Glomerular endothelial cell (primary cell): ENCODE measurements around the gene CHMP2A. TPM values are rescaled to one million over a fixed set of nuclear protein-coding genes. Genes with fewer than 3 reads are reported as not detected.
A peak's percentile ranks its signal among the peaks of the same experiment; 100 is the strongest.

Experiments
- DNase-seq: peaks from one replicate; pipeline ENCODE4 v3.0.0-alpha.2; 2011; ENCODE audit warnings: low read depth, low spot score; ENCODE audit errors: extremely low read depth
- total RNA-seq: library from RNA; depleted of rRNA; stranded (reverse); fragments of >200 nt; gene quantifications from 2 replicates; pipeline ENCODE4 v1.2.3, GENCODE V29; 2015

Gene CHMP2A
- total RNA-seq, 1 donor from 2014 or later, result 137 TPM

DNA sequence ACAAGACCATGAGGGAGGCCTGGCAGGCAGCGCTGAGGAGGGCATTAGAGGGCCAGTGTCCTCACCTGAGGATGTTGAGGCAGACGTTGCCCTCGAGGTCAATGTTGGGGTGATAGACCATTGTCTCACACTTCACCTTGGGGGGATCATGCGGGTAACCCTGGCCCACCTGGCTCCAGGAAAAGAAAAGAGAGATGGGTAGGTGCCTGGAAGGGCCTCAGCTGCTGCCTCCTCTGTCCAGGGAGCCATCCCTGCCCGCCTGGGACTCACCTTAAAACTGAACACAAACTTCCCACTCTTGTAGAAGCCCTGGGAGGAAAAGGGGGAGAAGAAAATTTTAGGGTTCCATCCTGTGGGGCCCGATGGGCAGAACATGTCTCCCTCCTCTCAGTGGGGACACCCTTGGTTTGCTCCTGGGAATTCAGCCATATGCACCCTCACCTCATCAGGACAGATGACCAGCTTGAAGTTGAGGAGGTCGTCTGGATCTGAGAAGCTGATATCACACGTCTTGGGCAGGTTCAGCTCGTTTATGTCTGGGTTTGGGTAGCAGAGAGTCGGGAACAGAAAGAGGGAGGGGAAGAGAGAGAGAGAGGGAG lies 1.8 kb upstream of the CHMP2A start:
- no peak for DNase-seq

DNA sequence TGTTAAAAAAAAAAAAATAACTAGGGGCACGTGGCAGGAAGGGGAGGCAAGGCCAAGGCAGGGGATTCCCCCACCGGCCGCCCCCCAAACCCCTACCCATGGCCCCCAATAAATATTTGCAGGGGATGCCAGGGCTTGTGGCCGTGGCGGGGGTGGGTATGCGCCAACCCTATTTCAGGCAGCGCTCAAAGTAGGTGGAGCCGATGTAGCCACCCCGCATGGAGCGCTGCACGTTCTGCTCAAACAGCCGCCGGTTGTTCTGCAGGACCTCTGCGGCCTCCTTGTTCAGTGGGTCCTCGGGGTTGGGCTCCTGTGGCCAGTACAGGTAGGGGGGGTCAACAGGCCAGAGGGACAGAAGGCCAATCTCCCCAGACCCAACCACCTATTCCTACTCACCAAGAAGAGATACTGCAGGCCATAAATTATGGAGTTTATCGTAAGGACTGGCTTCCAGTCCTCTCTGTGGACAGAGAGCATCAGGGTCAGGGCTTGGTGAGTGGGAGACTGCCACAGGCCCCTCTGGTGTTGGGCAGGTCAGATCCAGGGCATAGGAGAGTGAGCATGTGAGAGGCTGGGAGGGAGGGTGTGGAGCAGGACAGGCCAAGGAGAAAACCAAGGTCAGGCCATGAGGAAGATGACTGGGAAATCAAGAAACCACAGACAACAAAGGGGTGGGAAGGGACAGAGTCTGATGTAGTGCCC lies 1.2 kb upstream of the CHMP2A start:
- DNase-seq, result no peak

DNA sequence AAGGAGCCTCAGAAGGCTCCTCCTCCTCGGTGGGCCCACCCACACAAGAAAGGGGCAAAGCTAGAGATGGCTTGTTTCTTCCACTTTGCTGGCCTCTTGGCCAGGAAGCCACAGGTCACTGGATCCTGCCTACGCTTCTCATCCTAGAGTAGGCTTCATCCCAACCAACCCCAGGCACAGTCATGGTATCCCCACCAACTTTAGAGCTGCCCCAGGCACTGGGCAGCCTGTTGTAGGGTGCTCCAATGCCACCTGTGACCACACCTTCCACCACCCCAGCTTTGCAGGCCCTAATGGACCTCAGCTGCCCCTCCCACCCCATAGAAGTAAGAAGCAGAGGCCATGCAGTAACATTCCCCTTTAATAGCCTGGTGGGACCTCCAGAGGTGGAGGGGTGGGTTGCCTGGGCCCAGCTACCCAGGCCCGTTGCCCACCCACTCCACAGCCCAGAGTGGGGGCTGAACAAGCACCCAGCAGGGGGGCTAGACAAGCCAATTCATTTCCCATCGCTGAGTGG lies 522 bp upstream of the CHMP2A start:
- no peak for DNase-seq

DNA sequence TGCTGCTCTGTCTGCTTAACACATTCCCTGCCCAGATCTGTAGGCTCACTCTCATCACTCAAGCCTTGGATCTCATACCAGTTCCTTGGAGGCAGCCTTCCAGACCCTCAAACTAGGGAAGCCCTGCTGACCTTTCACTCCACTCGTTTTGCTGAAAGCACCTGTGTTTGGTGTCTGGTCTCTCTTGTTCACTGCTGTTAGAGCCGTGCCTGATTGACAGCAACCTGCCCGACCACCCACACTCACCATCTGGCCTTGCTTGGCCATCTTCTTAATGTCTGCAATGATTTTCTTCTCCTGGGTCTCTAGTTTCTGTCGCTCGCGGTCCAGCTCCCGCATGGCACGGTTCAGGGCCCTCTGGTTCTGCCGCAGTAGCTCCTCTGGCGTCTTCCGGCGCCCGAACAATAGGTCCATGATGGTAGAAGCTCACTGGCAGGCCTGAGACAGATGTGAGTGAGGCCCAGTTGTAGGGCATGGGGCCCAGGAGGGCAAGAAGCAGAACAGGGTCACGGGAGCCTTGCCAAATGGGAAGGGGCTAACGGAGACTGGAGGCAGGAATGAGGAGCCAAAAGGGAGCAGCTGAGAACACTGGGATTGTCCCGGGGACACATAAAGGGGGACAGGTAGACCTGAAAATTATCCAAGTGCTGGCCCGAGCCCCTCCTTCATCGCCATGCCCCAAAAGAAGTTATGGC lies 959 bp downstream of the CHMP2A start:
- DNase-seq, result no peak

DNA sequence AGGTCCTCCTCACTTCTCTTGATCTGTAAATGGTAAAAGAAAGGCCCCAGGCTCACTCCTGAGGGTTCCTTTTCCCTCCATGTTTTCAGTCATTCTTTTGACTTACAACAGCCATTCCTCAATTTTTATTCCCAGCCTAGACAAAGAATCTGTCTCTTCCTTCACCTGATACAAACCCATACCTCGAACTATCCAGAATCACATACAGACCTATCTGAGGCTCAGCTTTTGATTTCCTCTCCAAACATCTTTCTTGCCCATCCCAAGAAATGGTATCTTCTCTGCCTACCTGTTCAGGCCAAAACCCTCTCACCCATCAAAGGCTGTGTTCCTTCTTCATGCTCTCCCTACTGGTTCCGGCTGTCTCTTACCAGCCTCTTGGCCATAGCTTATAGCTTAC lies 2.2 kb downstream of the CHMP2A start:
- DNase-seq, result no peak

DNA sequence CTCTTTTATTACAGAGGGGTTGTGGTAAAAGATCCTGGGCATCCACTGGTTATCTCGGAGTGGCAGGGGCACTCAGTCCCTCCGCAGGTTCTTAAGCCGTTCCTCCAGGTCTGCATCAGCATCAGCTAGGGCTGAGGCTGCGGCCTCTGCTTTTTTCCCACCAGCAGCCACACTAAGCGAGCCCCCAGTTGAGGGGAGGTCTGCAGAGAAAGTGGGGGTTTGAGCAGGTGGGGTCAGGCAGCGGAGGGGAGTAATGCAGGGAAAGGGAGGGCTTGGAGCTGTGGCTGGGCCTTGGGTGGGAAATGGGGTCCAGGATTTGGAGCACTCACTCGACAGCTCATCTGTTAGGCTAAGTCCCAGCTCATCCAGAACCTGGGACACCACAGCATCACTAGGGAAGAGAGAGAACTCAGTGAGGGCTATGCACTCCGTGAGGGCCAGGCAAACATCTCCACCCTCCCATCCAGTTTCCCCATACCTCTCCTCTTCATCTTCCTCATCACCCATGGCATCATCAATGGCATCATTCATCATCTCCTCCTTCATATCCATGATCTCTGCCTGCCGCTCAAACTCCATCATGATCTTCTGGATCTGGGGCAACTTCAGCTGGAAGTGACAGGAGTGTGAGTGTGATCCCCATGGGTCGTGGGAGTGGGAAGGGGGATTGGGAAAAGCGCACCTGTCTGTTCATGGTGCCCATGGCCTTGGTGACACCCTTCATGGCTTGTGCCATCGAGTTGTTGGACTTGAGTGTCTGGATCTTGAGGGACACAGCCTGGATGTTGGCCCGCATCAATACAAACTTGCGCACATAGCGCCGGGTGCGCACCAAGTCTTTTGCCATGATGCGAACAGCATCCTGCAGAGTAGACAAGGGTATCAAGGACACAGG lies 3.1 kb downstream of the CHMP2A start:
- no peak for DNase-seq

DNA sequence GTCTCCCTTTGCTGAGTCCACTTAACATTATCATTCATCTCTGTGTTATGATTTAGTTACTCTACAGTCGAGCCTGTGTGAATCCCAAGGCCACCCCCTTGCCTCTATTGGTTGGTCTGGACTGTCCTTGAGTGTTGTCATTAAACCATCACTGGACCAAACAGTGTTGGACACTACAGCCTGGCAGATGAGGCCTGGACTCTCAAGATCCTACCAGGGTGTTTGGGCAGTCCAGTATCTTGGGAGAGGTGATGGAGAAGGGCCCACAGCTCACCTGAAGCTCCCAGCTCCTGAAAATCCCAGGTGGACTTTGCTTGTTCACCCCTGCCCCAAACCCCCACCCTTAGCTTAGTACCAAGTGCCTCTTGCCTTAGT lies 3.8 kb downstream of the CHMP2A start:
- DNase-seq, result no peak

DNA sequence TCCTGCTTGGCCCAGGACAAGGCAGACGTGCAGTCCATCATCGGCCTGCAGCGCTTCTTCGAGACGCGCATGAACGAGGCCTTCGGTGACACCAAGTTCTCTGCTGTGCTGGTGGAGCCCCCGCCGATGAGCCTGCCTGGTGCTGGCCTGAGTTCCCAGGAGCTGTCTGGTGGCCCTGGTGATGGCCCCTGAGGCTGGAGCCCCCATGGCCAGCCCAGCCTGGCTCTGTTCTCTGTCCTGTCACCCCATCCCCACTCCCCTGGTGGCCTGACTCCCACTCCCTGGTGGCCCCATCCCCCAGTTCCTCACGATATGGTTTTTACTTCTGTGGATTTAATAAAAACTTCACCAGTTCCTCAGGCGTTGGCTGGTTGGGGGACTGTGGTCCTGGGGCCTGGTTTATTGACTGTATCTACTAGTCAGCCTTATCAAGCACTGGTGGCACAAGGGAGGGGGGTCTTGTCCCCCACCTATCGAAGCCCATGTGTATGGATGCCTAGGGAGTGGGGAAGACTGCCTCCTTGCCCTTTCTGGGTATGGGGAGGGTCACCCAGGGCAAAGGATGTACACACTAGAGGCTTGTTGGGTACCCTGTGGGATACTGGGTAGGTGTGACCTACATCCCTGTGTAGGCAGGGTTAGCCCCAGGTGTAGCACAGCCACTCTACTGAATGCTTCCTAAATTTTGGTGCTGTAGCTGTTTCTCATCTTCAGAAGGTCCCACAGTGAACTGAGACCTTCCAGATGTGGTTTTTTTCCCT lies 4.4 kb downstream of the CHMP2A start:
- no peak for DNase-seq

DNA sequence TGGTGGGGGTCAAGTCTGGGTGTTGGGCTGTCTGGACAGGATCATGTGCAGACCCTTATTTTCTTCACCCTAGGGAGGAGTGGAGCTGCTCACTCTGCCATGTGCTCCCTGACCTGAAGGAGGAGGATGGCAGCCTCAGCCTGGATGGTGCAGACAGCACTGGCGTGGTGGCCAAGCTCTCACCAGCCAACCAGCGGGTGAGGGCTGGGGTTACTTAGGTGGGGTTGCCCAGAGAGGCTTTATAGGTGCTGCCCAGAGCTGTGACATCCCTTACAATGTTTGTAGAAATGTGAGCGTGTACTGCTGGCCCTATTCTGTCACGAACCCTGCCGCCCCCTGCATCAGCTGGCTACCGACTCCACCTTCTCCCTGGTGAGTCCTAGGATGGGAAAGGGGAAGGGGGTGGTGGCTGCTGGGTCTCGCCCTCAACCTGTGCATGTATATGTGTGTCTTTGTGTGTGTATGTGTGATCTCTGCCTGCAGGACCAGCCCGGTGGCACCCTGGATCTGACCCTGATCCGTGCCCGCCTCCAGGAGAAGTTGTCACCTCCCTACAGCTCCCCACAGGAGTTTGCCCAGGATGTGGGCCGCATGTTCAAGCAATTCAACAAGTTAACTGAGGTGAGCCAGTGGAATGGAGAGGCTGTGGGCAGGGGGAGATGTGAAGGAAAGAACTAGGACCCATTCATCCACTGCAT lies 5.1 kb downstream of the CHMP2A start:
- no peak for DNase-seq

DNA sequence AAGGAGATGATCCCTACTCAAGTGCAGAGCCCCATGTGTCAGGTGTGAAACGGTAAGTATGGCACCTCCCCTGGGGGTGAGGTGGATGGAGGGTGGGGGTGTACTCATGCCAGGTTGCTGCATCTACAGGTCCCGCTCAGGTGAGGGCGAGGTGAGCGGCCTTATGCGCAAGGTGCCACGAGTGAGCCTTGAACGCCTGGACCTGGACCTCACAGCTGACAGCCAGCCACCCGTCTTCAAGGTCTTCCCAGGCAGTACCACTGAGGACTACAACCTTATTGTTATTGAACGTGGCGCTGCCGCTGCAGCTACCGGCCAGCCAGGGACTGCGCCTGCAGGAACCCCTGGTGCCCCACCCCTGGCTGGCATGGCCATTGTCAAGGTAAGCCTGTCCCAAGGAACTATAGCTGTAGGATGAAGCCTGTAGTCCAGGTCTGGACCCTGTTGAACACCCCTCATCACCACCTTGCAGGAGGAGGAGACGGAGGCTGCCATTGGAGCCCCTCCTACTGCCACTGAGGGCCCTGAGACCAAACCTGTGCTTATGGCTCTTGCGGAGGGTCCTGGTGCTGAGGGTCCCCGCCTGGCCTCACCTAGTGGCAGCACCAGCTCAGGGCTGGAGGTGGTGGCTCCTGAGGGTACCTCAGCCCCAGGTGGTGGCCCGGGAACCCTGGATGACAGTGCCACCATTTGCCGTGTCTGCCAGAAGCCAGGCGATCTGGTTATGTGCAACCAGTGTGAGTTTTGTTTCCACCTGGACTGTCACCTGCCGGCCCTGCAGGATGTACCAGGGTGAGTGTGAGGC lies 5.8 kb downstream of the CHMP2A start:
- no peak for DNase-seq

DNA sequence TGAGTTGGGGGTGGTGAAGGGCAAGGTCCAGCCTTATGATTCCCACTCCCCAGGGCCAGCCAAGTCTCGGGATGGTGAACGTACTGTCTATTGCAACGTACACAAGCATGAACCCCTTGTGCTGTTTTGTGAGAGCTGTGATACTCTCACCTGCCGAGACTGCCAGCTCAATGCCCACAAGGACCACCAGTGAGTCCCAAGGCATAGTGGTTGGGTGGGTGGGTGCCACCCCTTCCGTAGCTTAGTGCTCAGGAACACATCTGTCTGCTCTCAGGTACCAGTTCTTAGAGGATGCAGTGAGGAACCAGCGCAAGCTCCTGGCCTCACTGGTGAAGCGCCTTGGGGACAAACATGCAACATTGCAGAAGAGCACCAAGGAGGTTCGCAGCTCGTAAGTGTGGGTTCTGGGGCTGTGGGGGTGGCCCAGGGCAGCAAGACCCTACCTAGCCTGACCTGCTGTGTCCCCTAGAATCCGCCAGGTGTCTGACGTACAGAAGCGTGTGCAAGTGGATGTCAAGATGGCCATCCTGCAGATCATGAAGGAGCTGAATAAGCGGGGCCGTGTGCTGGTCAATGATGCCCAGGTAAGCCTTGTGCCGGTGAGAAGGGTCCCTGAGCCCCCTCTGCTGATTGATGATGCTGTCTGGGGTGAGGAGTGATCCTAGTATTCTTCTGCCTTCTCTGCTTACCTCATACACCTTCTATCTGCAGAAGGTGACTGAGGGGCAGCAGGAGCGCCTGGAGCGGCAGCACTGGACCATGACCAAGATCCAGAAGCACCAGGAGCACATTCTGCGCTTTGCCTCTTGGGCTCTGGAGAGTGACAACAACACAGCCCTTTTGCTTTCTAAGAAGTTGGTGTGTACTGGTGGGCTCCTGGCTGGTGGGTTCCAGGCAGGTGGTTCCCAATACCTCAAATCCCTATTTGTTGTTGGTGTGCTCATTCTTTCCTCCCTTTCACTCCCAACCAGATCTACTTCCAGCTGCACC lies 7.3 kb downstream of the CHMP2A start:
- no peak for DNase-seq

DNA sequence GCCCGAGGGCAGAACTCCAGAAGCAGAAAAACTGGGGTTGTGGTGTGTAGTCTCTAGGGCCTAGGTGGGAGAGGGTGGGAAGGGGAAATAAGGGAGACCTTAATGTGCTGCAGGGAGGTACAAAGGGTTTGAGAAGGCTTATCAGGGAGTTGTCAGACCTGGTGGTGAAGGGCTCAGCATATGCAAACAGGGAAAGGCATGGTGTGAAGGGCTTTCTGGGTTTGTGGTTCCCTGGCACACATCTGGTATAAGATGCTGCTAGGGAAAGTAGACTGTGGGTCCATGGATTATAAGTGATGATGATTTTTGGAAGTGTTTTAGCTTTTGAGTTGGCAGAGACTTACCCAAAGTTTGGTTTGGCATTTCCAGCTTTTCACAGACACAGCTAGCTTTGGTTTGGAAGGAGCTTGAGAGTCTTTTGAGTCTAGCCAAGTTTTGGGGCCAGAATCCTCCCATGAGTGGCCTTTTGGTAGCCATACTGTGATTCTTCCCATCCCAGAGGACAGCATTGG lies 8.8 kb downstream of the CHMP2A start:
- DNase-seq, result no peak

DNA sequence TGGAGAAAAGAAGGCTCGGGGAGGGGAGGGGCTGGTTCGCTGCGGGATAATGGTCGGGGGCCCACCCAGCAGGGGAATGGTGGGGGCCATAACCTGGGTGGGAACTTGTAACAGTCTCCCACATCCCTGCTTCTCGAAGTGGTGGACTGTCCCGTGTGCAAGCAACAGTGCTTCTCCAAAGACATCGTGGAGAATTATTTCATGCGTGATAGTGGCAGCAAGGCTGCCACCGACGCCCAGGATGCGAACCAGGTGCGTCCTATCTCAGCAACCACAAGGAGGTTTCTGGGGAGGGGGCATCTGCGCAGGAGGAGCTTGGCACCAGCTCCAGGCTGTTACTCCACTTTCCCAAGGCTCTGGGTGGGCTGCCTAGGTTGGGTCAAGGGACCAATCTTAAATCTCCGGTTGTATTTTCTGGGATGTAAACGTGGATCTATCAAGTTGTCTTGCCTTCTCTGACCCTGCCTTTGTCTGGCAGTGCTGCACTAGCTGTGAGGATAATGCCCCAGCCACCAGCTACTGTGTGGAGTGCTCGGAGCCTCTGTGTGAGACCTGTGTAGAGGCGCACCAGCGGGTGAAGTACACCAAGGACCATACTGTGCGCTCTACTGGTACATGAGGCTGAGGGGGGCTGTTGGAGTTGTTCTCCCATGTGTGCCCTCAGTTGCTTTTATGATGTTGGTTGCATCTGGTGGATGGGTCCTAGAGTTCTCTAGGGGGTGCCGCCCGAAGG lies 9.5 kb downstream of the CHMP2A start:
- no peak for DNase-seq

DNA sequence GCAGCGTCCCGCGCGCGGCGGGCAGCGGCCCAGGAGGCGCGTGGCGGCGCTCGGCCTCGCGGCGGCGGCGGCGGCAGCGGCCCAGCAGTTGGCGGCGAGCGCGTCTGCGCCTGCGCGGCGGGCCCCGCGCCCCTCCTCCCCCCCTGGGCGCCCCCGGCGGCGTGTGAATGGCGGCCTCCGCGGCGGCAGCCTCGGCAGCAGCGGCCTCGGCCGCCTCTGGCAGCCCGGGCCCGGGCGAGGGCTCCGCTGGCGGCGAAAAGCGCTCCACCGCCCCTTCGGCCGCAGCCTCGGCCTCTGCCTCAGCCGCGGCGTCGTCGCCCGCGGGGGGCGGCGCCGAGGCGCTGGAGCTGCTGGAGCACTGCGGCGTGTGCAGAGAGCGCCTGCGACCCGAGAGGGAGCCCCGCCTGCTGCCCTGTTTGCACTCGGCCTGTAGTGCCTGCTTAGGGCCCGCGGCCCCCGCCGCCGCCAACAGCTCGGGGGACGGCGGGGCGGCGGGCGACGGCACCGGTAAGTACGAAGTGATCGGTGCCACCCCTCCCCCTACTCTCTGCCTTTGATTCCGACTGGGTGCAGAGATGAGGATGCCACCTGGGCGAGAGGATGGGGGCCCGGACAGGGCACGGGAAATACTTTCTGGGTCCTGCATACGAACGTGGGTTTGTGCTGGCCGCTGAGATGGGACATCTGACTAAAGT lies 10.2 kb downstream of the CHMP2A start:
- DNase-seq, result no peak

DNA sequence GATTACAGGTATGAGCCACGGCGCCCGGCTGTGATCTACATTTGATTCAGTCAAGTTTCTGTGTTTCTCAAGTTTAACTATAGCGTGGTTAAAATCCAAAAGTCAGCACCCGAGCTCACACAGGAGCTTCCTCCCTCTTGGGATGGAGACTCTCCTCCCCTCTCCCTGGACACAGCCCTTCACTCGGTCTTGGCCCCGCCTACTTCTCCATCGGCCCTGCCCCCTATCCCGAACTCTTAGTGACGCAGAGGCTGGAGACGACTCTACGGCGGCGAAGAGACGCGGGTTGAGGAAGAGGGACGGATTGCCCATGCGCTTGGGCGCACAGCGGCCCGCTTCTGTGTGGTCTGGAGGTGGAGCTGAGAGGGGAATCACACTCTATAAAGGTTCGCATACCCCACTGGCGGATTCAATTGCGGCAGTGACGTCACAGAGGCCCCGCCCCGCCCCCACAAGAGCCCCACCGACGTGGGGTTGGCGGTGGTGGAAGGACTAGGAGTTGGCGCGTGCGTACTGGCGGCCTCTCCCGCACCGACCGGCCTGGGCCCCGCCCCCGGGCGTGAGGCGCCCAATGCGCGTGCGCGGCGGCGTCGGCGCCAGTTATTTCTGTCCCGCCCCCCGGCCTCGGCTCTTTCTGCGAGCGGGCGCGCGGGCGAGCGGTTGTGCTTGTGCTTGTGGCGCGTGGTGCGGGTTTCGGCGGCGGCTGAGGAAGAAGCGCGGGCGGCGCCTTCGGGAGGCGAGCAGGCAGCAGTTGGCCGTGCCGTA lies 10.9 kb downstream of the CHMP2A start, which contains the start of gene TRIM28:
Gene TRIM28 (plus strand): TSS at position 239 of the 765 bp plus-strand sequence. CDS start 694 bp downstream, outside the sequence.
- DNase-seq, result peak; percentile 88
